MM.1S (cell line): ENCODE results near the gene G0S2.

ENCODE experiments used
- DNase-seq: peaks from one replicate; pipeline ENCODE4 v3.0.0-alpha.2; 2015
- H2AFZ ChIP-seq: fragments of 300-600 bp; sonication (generic); 2 replicates; pipeline ENCODE4 v1.6.0; 2016; ENCODE audit warnings: antibody characterized with exemption, low read length
- H3F3A ChIP-seq: fragments of 300-600 bp; sonication (generic); 2 replicates; pipeline ENCODE4 v1.6.1; 2016; ENCODE audit warnings: mild to moderate bottlenecking, antibody characterized with exemption, low read length, moderate library complexity, mixed read lengths; ENCODE audit not compliant: insufficient read depth
- H3K27ac ChIP-seq: fragments of 300-600 bp; sonication (generic); 2 replicates; pipeline ENCODE4 v1.5.1; 2016; ENCODE audit warnings: mild to moderate bottlenecking, low read length
- H3K27me3 ChIP-seq: fragments of 300-600 bp; sonication (generic); replicated peaks from 2 replicates; pipeline ENCODE4 v1.6.0; 2016; ENCODE audit warnings: low read length; ENCODE audit not compliant: insufficient read depth
- H3K36me3 ChIP-seq: fragments of 300-600 bp; sonication (generic); replicated peaks from 2 replicates; pipeline ENCODE4 v1.6.1; 2016; ENCODE audit warnings: mild to moderate bottlenecking, low read length, mixed read lengths; ENCODE audit not compliant: insufficient read depth
- H3K4me1 ChIP-seq: fragments of 300-600 bp; sonication (generic); 2 replicates; pipeline ENCODE4 v1.6.1; 2016; ENCODE audit warnings: low read length, mixed read lengths
- H3K4me2 ChIP-seq: fragments of 300-600 bp; sonication (generic); 2 replicates; pipeline ENCODE4 v1.6.0; 2016; ENCODE audit warnings: low read depth, low read length
- H3K4me3 ChIP-seq: fragments of 300-600 bp; sonication (generic); 2 replicates; pipeline ENCODE4 v1.5.1; 2016; ENCODE audit warnings: low read length, mixed read lengths
- H3K79me2 ChIP-seq: fragments of 300-600 bp; sonication (generic); 2 replicates; pipeline ENCODE4 v1.6.1; 2016; ENCODE audit warnings: mixed run types, low read length, mixed read lengths
- H3K9ac ChIP-seq: fragments of 300-600 bp; sonication (generic); 2 replicates; pipeline ENCODE4 v1.6.1; 2016; ENCODE audit warnings: low read length, mixed read lengths
- H3K9me2 ChIP-seq: fragments of 300-600 bp; sonication (generic); replicated peaks from 2 replicates; pipeline ENCODE4 v1.6.1; 2016; ENCODE audit warnings: mild to moderate bottlenecking, low read length, mixed read lengths; ENCODE audit not compliant: insufficient read depth
- H3K9me3 ChIP-seq: fragments of 300-600 bp; sonication (generic); replicated peaks from 2 replicates; pipeline ENCODE4 v1.6.1; 2016; ENCODE audit warnings: mild to moderate bottlenecking, low read length, mixed read lengths; ENCODE audit not compliant: insufficient read depth
- H4K20me1 ChIP-seq: fragments of 300-600 bp; sonication (generic); 2 replicates; pipeline ENCODE4 v1.6.1; 2016; ENCODE audit warnings: mild to moderate bottlenecking, low read length, moderate library complexity, mixed read lengths; ENCODE audit not compliant: insufficient read depth
- EZH2 ChIP-seq: fragments of 300-600 bp; sonication (generic); optimal IDR thresholded peaks from 2 replicates; pipeline ENCODE3; 2017; ENCODE audit warnings: low read depth, mild to moderate bottlenecking, antibody characterized with exemption, low read length, mixed read lengths
- EZH2phosphoT487 ChIP-seq: fragments of 300-600 bp; sonication (generic); IDR thresholded peaks from 2 replicates; pipeline ENCODE4 v1.6.1; 2018; ENCODE audit warnings: antibody characterized with exemption, low read length
- TF ChIP-seq, protein P1 (sequence below): fragments of 300-600 bp; sonication (generic); IDR thresholded peaks from 2 replicates; pipeline ENCODE4 v1.5.1; 2016; ENCODE audit warnings: antibody characterized with exemption, low read length, mixed read lengths

G0S2 gene

DNA sequence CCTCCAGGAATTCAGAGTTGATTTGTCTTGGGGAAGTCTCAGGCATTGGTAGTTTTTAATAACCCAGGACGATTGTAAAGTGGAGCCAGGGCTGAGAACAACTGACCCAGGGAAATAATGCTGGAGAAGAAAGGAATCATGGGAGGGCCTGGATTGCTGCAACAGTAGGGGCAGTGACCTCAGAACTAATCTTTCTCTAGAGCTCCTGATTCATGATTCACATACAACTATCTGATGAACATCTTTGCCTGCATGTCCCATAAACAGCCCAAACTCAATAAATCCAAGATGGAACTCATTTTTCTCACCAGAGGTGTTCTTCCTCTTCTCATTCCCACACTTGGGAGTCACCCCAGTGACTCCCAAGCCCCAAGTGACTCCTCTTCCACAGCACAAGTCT lies 8.1 kb upstream of the G0S2 start:
- no peaks in the 10 kb centered on the region for H3K9me2 ChIP-seq
- H3K9ac ChIP-seq: no peak overlapping the region
- H3K4me3 ChIP-seq: no peak overlapping the region

DNA sequence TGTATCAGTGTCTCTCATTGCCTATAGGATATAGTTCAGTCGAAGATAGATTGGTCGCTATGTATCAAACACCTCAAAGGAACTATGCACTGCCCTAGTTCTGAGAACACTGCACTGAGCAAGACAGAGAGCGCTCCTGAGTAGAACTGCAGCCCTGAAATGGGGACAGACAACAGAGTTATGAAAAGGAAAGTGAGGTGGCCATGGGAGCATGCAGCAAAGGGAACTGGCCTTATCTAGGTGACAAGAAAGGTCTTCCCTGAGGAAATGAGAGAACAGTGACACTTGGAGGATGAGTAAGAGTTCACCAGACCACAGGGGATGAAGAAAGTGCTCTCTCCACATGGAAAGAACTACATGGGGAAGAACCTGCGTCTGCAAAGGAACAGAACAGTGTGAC lies 7.5 kb upstream of the G0S2 start:
- Histone ChIP-seq H4K20me1 (no peaks in the 10 kb centered on the region), H3K9me3 (no peaks in the 10 kb centered on the region), H3K9me2 (no peaks in the 10 kb centered on the region), H3K27ac (no peak overlapping the region), H3K4me3 (no peak overlapping the region), H3K4me1 (peaks cover 18% of the 10 kb centered on the region), H3K9ac (no peak overlapping the region), H2AFZ (no peak overlapping the region), H3F3A (peaks cover 3% of the 10 kb centered on the region; the same call in 1 of the 2 replicates), H3K79me2 (no peaks in the 10 kb centered on the region), H3K36me3 (no peaks in the 10 kb centered on the region), H3K4me2 (no peak overlapping the region), H3K27me3 (no peaks in the 10 kb centered on the region)
- DNase-seq: no peak
- TF ChIP-seq EZH2phosphoT487 (no peak), EZH2 (no peak)
- TF ChIP-seq, protein P1, sequence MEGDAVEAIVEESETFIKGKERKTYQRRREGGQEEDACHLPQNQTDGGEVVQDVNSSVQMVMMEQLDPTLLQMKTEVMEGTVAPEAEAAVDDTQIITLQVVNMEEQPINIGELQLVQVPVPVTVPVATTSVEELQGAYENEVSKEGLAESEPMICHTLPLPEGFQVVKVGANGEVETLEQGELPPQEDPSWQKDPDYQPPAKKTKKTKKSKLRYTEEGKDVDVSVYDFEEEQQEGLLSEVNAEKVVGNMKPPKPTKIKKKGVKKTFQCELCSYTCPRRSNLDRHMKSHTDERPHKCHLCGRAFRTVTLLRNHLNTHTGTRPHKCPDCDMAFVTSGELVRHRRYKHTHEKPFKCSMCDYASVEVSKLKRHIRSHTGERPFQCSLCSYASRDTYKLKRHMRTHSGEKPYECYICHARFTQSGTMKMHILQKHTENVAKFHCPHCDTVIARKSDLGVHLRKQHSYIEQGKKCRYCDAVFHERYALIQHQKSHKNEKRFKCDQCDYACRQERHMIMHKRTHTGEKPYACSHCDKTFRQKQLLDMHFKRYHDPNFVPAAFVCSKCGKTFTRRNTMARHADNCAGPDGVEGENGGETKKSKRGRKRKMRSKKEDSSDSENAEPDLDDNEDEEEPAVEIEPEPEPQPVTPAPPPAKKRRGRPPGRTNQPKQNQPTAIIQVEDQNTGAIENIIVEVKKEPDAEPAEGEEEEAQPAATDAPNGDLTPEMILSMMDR: no peak

More for the DNA sequence above, 8.1 kb upstream of the G0S2 start:
- Histone ChIP-seq H3K79me2 (no peaks in the 10 kb centered on the region), H4K20me1 (no peaks in the 10 kb centered on the region), H3K36me3 (no peaks in the 10 kb centered on the region), H3K27ac (no peak overlapping the region), H3K4me2 (no peak overlapping the region), H3K4me1 (peaks cover 13% of the 10 kb centered on the region), H2AFZ (no peak overlapping the region), H3K27me3 (no peaks in the 10 kb centered on the region), H3K9me3 (no peaks in the 10 kb centered on the region), H3F3A (no peaks in the 10 kb centered on the region)
- no peak for DNase-seq
- TF ChIP-seq, protein P1: no peak
- TF ChIP-seq EZH2phosphoT487: no peak
- no peak for TF ChIP-seq EZH2

DNA sequence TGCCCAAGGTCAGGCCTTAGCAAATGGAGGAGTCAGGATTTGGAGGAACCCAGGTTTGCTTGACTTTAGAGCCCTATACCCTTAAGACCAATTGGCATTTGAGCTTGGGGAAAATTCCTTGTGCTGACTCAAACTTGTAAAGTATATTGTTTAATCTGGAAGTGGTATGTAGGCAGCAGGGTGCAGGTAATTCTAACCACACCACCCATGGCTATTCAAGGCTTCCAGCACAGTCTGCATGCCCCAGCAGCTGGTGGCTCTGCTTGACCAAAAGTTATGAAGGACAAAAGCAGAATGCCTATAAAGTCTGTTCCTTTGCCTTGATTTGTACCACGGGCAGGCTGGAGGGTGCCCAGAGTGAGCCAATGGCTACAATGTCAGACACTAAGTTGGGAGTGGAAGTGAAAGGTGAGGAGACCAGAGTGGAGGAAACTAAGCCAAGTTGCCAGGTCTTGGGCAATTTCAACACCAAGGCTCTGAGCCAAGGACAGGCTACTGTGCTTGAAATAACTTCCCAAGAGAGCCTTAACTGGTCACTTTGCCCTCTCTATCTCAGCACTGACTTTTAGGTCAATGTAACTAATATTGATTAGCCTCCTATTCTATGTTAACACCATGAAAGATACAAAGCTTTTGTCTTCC lies 4.7 kb upstream of the G0S2 start:
- H3K27me3 ChIP-seq: no peaks in the 10 kb centered on the region

More for the DNA sequence above, 4.7 kb upstream of the G0S2 start:
- Histone ChIP-seq H3K9ac (no peak overlapping the region), H3F3A (peaks cover 17% of the 10 kb centered on the region), H3K9me2 (no peaks in the 10 kb centered on the region), H3K27ac (no peak overlapping the region), H4K20me1 (no peaks in the 10 kb centered on the region), H3K4me2 (no peak overlapping the region), H2AFZ (no peak overlapping the region), H3K4me1 (peaks cover 37% of the 10 kb centered on the region), H3K36me3 (no peaks in the 10 kb centered on the region), H3K9me3 (no peaks in the 10 kb centered on the region), H3K4me3 (no peak overlapping the region), H3K79me2 (no peaks in the 10 kb centered on the region)
- no peak for DNase-seq
- TF ChIP-seq EZH2: no peak
- no peak for TF ChIP-seq EZH2phosphoT487
- TF ChIP-seq, protein P1: no peak
